Lower leg skin (tissue), 4 donors: ENCODE results near the gene RNH1. TPM values are rescaled to one million over a fixed set of nuclear protein-coding genes. Genes with fewer than 3 reads are reported as not detected.

Experiments
- DNase-seq, 2 donors: peaks; one replicate each; pipeline ENCODE4 v3.0.0-alpha.2; 2019; ENCODE audit warnings: low spot score in 2 of 2
- H3K4me3 ChIP-seq: fragments of 200-600 bp; sonication (generic); 2 replicates; pipeline ENCODE4 v1.5.1; 2017; ENCODE audit warnings: mild to moderate bottlenecking, low read depth; ENCODE audit not compliant: poor library complexity, severe bottlenecking
- POLR2A ChIP-seq, 2 donors: fragments of 450-650 bp; IDR thresholded peaks; one replicate each; pipeline ENCODE4 v1.6.1; 2016 to 2017; ENCODE audit warnings: antibody characterized with exemption in 2 of 2, mild to moderate bottlenecking in 1 of 2, moderate library complexity in 1 of 2
- WGBS, 2 donors: methylation state at CpG; one replicate each; pipeline ENCODE4 v1.1.5; 2018; 5-methylcytosine and 5-hydroxymethylcytosine counted together
- intact Hi-C: fragments of 100-400 bp; cut with DNase I; formaldehyde crosslinking; loops from one replicate; pipeline ENCODE4 v1.15.0; 2023; ENCODE audit warnings: low total_unique reads
- total RNA-seq, 4 donors: library from RNA; depleted of rRNA; stranded (reverse); fragments of >200 nt; gene quantifications; one replicate each; pipeline ENCODE4 v1.1.0, GENCODE V29; 2016
- TF ChIP-seq, protein P1 (sequence below), 3 donors: fragments of 450-650 bp; IDR thresholded peaks; one replicate each; pipeline ENCODE4 v1.5.1; 2016; ENCODE audit warnings: antibody characterized with exemption in 3 of 3, mild to moderate bottlenecking in 3 of 3, moderate library complexity in 2 of 3

The RNH1 gene
- total RNA-seq, 4 donors from 2014 or later = 419 to 465 (median 446) TPM

DNA sequence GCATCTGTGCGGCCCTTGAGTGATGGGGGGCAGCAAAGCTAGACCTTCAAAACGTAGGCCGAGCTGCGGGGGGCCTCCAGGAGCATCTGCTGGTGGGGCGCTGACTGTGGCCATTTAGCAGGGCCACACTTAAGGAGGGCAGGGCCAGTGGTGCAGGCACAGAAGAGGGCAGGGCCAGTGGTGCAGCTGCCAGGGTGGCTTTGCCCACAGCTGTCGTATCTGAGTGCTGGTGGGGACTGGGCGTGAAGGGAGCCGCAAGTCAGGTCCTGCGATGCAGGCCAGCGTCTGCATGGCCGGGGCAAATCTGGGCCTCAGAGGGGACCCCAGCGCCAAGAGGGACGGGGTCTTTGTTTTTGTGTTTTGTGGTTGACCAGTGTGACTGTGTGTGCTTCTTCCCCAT is 27.7 kb downstream of the RNH1 start:
- WGBS, 2 donors = 95% methylated on average over 12 to 13 of the region's 13 CpGs
- no peak for DNase-seq
- TF ChIP-seq POLR2A (IDR thresholded peaks at IDR 0.05) = no peak
- TF ChIP-seq, protein P1, sequence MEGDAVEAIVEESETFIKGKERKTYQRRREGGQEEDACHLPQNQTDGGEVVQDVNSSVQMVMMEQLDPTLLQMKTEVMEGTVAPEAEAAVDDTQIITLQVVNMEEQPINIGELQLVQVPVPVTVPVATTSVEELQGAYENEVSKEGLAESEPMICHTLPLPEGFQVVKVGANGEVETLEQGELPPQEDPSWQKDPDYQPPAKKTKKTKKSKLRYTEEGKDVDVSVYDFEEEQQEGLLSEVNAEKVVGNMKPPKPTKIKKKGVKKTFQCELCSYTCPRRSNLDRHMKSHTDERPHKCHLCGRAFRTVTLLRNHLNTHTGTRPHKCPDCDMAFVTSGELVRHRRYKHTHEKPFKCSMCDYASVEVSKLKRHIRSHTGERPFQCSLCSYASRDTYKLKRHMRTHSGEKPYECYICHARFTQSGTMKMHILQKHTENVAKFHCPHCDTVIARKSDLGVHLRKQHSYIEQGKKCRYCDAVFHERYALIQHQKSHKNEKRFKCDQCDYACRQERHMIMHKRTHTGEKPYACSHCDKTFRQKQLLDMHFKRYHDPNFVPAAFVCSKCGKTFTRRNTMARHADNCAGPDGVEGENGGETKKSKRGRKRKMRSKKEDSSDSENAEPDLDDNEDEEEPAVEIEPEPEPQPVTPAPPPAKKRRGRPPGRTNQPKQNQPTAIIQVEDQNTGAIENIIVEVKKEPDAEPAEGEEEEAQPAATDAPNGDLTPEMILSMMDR (IDR thresholded peaks at IDR 0.05) = no peak
- intact Hi-C loops = no loop called here
- H3K4me3 ChIP-seq = no peak overlapping the region

DNA sequence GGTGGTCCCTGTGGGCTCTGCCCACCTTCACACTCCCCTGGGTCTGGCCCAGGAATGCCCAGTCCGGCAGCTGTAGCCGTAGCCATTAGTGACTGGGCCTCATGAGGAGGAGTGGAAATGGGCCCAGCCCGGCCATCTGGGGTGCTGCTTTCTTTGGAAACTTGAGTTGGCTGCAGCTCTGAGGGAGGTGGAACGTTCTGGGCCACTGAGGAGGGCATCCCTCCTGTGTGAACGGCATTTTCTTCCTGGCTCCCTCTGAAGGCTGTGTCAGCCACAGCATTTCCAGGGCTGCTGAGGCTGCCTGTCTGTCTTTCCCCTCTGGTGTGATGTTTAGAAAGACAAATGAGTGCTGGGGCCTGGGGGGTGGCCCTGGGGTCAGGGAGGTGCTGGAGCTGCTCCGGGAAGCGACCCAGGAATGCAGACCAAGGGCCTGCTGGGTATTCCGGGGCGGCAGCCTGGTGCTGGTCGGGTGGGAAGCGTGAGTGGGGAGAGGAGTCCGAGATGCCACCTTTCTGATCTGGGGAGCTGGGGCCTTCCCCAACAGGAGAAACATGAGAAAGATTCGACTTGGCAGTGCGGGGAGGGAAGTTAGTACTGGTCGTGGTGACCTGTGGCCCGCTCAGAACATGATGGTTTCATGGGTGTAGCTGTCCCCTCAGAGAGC is 29.9 kb downstream of the RNH1 start:
- TF ChIP-seq, protein P1 (IDR thresholded peaks at IDR 0.05) = no peak
- no peak for TF ChIP-seq POLR2A (IDR thresholded peaks at IDR 0.05)
- no peak for DNase-seq
- no peak overlapping the region for H3K4me3 ChIP-seq
- intact Hi-C loops = no loop called here
- WGBS, 2 donors = 81 to 88% methylated on average over 15 to 16 of the region's 16 CpGs

DNA sequence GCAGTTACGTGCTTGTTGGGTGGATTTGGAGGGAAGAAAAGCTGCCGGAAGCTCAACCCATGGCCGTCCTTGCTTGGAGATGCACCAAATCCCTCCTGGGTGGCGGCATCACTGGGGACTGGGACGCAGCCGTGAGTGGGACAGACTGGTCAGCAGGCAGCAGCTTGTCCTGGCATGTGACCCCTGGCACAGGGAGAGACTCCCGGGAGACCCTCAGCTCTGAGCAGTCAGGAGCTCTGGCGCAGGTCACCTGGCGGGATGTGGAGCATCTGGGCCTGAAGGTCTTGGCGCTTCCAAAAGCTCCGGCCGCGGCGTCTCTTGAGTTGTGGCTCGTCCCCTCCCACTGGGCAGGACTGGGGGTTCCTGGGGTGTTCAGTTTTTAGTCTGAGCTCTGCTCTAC is 30.6 kb downstream of the RNH1 start:
- no peak for DNase-seq
- 94% methylated on average over 15 of the region's 15 CpGs for WGBS, 2 donors
- H3K4me3 ChIP-seq = no peak overlapping the region
- TF ChIP-seq POLR2A (IDR thresholded peaks at IDR 0.05) = no peak
- TF ChIP-seq, protein P1 (IDR thresholded peaks at IDR 0.05) = no peak
- intact Hi-C loops = no loop called here

DNA sequence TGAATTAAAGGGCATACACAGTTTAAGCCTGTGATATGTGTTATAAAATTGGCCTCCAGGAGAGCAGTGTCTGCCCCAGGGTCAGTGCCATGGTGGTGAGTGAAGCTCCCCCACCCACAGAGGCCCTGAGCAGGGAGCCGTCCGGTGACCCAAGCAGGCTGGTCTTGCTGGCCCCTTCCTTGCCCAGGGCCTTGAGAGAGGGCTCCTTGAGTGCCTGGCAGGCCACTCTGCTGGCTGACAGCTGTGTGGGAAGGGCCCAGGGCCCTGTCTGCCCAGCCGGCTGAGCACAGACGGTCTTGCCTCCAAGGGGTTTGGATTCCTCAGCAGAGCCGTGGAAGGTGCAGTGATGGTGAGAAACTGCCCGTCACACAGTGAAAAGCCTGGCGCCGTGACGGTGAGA is 31.1 kb downstream of the RNH1 start:
- intact Hi-C loops = no loop called here

DNA sequence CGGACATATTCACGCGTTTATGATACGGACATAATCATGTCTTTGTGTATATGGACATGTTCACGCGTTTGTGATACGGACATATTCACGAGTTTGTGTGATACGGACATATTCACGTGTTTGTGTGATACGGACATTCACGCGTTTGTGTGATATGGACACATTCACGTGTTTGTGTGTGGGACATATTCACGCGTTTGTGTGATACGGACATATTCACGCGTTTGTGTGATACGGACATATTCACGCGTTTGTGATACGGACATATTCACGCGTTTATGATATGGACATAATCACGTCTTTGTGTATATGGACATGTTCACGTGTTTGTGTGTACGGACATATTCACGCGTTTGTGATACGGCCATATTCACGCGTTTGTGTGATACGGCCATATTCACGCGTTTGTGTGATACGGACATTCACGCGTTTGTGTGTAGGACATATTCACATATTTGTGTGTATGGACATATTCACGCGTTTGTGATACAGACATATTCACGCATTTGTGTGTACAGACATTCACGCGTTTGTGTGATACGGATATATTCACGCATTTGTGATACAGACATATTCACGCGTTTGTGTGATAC is 32.0 kb downstream of the RNH1 start:
- H3K4me3 ChIP-seq = no peak overlapping the region
- TF ChIP-seq POLR2A (IDR thresholded peaks at IDR 0.05) = no peak
- WGBS, 2 donors = 93 to 95% methylated on average over 48 of the region's 48 CpGs
- DNase-seq = no peak
- intact Hi-C loops = no loop called here

More for the DNA sequence above, 31.1 kb downstream of the RNH1 start:
- TF ChIP-seq, protein P1 (IDR thresholded peaks at IDR 0.05) = no peak
- TF ChIP-seq POLR2A (IDR thresholded peaks at IDR 0.05) = no peak
- no peak for DNase-seq
- 94% methylated on average over 9 of the region's 9 CpGs for WGBS, 2 donors
- H3K4me3 ChIP-seq = no peak overlapping the region

DNA sequence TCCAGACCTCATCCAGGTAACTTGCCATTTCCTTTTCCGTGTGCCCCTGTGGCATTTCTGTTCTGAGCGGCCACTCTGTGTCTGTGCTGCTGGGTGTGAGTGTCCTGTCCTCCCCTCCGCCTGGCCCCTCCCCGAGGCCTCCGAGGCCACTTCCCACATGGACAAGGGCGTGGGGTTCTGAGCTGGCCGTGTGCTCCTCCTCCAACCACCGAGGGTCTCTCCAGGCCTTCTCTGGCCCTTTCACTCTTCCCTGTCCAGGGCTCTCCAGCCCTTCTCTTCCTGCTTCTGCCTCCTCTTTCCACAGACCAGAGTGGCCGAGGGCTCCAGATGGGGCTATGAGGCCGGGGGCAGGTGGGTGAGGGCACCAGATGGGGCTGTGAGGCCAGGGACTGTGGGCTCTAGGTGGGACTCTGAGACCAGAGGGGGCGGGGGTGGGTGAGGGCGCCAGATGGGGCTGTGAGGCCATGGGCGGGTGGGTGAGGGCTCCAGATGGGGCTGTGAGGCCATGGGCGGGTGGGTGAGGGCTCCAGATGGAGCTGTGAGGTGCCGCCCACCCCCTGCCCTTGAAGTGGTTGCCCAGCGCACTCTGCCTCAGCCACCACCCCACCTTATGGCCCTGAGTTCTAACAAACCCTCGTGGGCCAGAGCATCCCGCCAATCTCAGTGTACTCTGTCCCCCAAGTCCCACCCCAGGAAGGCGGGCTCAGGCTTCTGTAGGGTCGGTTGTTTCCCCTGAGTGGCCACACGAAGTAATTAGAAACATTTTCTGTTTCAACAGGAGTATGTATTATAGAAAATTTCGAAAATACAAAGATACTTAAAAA is 32.9 kb downstream of the RNH1 start:
- no peak for DNase-seq
- H3K4me3 ChIP-seq = no peak overlapping the region
- intact Hi-C loops = no loop called here
- TF ChIP-seq, protein P1 (IDR thresholded peaks at IDR 0.05) = no peak
- no peak for TF ChIP-seq POLR2A (IDR thresholded peaks at IDR 0.05)
- WGBS, 2 donors = 87 to 91% methylated on average over 20 to 22 of the region's 22 CpGs
